Body of pancreas (tissue), 4 donors: ENCODE measurements around the gene RAB3B. TPM values are rescaled to one million over a fixed set of nuclear protein-coding genes. Genes with fewer than 3 reads are reported as not detected.
A peak's percentile ranks its signal among the peaks of the same experiment; 100 is the strongest.
"Not testable (repeated sequence)": the region's sequence is repeated elsewhere in the genome, so short reads cannot be mapped to it uniquely, and the experiment has no call there.

Experiments used
- ATAC-seq: fragments of 150-250 bp; one replicate; pipeline ENCODE4 v1.9.1; 2016
- DNase-seq, 4 donors: peaks; one replicate each; pipeline ENCODE4 v3.0.0-alpha.2; 2019
- H3K27ac ChIP-seq, 4 donors: fragments of 200-600 bp; sonication (generic); 1 replicate in 3 of 4; 2 replicates in 1 of 4; pipeline versions ENCODE4 v1.5.1 to v1.6.1; 2016 to 2019; ENCODE audit warnings: mild to moderate bottlenecking in 1 of 4, mixed read lengths in 1 of 4, moderate library complexity in 1 of 4
- H3K27me3 ChIP-seq, 2 donors: fragments of 200-600 bp; sonication (generic); one replicate each; pipeline ENCODE4 v1.6.0; 2016; ENCODE audit warnings: mild to moderate bottlenecking in 1 of 2
- H3K36me3 ChIP-seq, 2 donors: fragments of 200-600 bp; sonication (generic); replicated peaks in 1 of 2; 2 replicates each; pipeline ENCODE4 v1.5.1; 2016; ENCODE audit warnings: low read depth in 2 of 2; ENCODE audit not compliant: insufficient read depth in 1 of 2
- H3K4me1 ChIP-seq: fragments of 200-600 bp; sonication (generic); one replicate; pipeline ENCODE4 v1.6.0; 2016
- H3K4me3 ChIP-seq, 2 donors: fragments of 200-600 bp; sonication (generic); 1 replicate in 1 of 2; 2 replicates in 1 of 2; pipeline ENCODE4 v1.5.1; 2016 to 2019
- H3K9me3 ChIP-seq, 3 donors: fragments of 200-600 bp; sonication (generic); 1 replicate in 2 of 3; 2 replicates in 1 of 3; pipeline ENCODE4 v1.5.1; 2016
- POLR2A ChIP-seq, 3 donors: fragments of 450-650 bp; IDR thresholded peaks; one replicate each; pipeline ENCODE4 v1.6.1; 2016; ENCODE audit warnings: antibody characterized with exemption in 3 of 3, mild to moderate bottlenecking in 2 of 3
- WGBS, 2 donors: methylation state at CpG; one replicate each; pipeline ENCODE4 v1.1.5; 2017; 5-methylcytosine and 5-hydroxymethylcytosine counted together
- intact Hi-C: fragments of 100-400 bp; cut with DNase I; formaldehyde crosslinking; loops from one replicate; pipeline ENCODE4 v1.15.1; 2023
- total RNA-seq, 2 donors: library from RNA; depleted of rRNA; stranded (reverse); fragments of >200 nt; gene quantifications; one replicate each; pipeline ENCODE4 v1.1.0, GENCODE V29; 2016
- TF ChIP-seq, protein P1 (sequence below), 7 experiments: fragments of 450-650 bp in 4 of 7; fragments of 200-600 bp in 3 of 7; sonication (generic) in 3 of 7; IDR thresholded peaks; one replicate each; pipeline ENCODE4 v1.5.1; 2016 to 2019; ENCODE audit warnings: antibody characterized with exemption in 7 of 7

RAB3B gene
- total RNA-seq, 2 donors from 2014 or later, result 1.3 to 2.9 TPM

DNA sequence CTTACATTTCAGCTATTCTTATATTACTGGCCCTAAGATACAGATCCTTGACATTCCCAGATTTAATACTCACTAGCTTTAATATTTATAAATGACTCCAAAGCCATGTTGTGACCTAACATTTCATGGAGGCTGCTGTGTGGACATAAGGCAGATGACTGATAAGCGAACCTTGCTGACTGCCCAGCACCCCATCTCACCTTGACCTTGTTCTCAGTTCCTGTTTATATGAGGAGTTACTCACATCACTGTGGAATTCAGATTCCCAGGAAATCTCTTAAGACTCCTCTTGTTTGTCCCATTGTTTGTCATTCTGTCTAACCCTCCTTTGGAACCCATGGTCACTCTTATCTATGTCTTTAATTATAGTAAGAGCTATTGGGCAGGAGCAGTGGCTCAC is 21.9 kb downstream of the RAB3B start:
- intact Hi-C loops, result no loop called here
- Histone ChIP-seq H3K27ac (peak overlapping the region in 1 of 4 donors; percentile 12), H3K4me1 (peaks cover 16% of the 10 kb centered on the region), H3K4me3 (no peak overlapping the region), H3K36me3 (no peaks in the 10 kb centered on the region), H3K27me3 (no peaks in the 10 kb centered on the region), H3K9me3 (no peaks in the 10 kb centered on the region)
- DNase-seq (peak; percentile 34 to 60 (median 56)), ATAC-seq (peak; percentile 71)
- WGBS, 2 donors, result 46 to 47% methylated on average over 1 of the region's 1 CpG
- TF ChIP-seq, protein P1, sequence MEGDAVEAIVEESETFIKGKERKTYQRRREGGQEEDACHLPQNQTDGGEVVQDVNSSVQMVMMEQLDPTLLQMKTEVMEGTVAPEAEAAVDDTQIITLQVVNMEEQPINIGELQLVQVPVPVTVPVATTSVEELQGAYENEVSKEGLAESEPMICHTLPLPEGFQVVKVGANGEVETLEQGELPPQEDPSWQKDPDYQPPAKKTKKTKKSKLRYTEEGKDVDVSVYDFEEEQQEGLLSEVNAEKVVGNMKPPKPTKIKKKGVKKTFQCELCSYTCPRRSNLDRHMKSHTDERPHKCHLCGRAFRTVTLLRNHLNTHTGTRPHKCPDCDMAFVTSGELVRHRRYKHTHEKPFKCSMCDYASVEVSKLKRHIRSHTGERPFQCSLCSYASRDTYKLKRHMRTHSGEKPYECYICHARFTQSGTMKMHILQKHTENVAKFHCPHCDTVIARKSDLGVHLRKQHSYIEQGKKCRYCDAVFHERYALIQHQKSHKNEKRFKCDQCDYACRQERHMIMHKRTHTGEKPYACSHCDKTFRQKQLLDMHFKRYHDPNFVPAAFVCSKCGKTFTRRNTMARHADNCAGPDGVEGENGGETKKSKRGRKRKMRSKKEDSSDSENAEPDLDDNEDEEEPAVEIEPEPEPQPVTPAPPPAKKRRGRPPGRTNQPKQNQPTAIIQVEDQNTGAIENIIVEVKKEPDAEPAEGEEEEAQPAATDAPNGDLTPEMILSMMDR (IDR thresholded peaks at IDR 0.05), result no peak
- TF ChIP-seq POLR2A (IDR thresholded peaks at IDR 0.05), result no peak

DNA sequence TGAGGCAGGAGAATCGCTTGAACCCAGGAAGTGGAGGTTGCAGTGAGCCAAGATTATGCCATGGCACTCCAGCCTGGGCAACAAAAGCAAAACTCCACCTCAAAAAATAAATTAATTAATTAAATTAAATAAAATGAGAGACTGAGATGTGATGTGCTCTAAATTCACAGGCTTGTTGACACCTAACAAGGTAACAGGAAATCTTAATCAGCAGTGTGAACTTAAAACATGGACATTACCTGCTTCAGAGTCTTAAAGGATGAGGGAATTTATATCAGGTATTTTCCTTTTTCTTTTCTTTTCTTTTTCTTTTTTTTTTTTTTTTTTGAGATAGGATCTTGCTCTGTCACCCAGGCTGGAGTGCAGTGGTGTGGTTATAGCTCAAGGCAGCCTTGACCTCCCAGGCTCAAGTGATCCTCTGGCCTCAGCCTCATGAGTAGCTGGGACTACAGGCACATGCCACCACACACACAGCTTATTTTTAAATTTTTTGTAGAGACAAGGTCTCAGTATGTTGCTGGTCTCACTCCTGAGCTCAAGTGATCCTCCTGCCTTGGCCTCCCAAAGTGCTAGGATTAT is 23.2 kb downstream of the RAB3B start:
- ATAC-seq, H3K4me3 ChIP-seq, H3K27ac ChIP-seq, H3K9me3 ChIP-seq, H3K36me3 ChIP-seq, DNase-seq, H3K27me3 ChIP-seq, intact Hi-C loops: not testable (repeated sequence)
- H3K4me1 ChIP-seq, result peaks cover 16% of the 10 kb centered on the region
- 89 to 93% methylated on average over 1 of the region's 1 CpG for WGBS, 2 donors

DNA sequence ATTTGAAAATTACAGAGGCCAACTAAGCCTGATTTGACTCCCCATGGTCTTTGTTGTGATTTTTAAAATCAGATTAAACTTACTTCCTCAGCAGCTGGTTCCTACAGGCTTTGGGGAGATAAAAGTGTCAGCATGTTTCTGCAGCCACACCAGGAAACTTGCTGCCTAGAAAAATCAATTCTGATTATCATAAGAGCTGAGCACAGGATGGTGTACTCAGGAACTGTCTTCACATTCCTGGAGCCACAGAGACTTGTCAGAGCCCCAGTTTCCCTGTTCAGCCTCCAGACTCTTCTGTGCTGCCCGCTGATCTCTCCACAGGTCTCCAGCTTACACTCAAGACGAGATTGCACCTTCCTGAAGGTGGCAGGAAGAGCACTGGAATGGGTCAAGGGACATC is 23.9 kb downstream of the RAB3B start:
- no peak overlapping the region for H3K4me3 ChIP-seq
- H3K27me3 ChIP-seq, result no peaks in the 10 kb centered on the region
- no peak for ATAC-seq

DNA sequence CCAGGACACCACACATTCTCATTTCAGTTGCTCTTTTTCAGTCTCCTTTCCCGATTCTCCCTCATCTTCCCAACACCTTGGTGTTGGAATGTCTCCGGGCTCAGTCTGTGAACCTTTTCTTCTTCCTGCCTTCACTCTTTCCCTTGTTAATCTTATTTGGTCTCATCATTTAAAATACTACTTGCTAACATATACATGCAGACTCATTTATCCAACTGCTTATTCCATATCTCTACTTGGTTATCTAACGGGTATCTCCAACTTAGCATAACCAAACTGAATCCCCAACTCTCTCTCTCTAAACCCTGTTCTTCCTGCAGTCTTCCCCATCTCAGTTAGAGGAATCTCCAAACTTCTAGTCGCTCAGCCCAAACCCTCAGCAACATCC is 26.2 kb downstream of the RAB3B start:
- Histone ChIP-seq H3K4me3 (no peak overlapping the region), H3K27ac (no peak overlapping the region), H3K4me1 (peaks cover 14% of the 10 kb centered on the region), H3K9me3 (no peaks in the 10 kb centered on the region), H3K27me3 (no peaks in the 10 kb centered on the region), H3K36me3 (no peaks in the 10 kb centered on the region)
- intact Hi-C loops, result no loop called here
- DNase-seq (no peak), ATAC-seq (no peak)
- 81 to 82% methylated on average over 4 of the region's 4 CpGs for WGBS, 2 donors
- TF ChIP-seq, protein P1 (IDR thresholded peaks at IDR 0.05), result no peak
- TF ChIP-seq POLR2A (IDR thresholded peaks at IDR 0.05), result no peak

More for the DNA sequence above, 23.9 kb downstream of the RAB3B start:
- Histone ChIP-seq H3K27ac (no peak overlapping the region), H3K36me3 (no peaks in the 10 kb centered on the region), H3K9me3 (no peaks in the 10 kb centered on the region), H3K4me1 (peaks cover 16% of the 10 kb centered on the region)
- intact Hi-C loops, result no loop called here
- TF ChIP-seq POLR2A (IDR thresholded peaks at IDR 0.05), result no peak
- TF ChIP-seq, protein P1 (IDR thresholded peaks at IDR 0.05), result no peak
- DNase-seq, result no peak
- 64 to 93% methylated on average over 2 of the region's 2 CpGs for WGBS, 2 donors

DNA sequence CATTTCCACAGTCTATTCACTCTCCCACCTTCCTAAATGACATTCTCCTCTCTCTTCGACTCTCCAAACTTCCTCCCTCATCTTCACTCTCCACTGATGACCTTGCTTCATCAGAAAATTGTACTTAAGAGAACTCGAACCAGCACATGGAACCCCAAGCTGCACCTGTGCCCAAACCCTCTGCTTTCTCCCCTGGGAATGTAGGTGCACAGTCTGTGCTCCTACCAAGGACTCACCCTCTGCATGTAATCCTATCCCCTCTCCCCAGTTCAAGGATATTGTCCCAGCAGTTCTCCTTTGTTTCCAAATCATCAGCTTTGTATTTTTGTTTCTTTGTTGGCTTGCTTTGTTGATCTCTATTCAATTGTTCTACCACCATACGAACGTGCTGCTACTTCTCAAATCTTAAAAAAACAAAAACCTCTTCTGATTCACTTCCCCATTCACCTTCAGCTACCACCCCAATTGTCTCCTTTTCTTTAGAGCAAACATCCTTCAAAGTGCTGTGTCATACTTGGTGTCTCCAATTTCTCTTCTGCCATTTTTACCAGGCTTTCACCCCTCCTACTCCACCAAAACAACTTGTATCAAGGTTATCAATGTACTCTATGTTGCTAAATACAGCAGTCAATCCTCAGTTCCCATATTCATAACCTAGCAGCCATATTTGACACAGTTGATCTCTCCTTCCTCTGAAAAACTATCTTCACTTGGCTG is 26.8 kb downstream of the RAB3B start:
- DNase-seq (no peak), ATAC-seq (no peak)
- Histone ChIP-seq H3K27me3 (no peaks in the 10 kb centered on the region), H3K4me1 (peaks cover 8% of the 10 kb centered on the region), H3K36me3 (no peaks in the 10 kb centered on the region), H3K27ac (no peak overlapping the region), H3K4me3 (no peak overlapping the region), H3K9me3 (no peaks in the 10 kb centered on the region)
- WGBS, 2 donors, result 42 to 61% methylated on average over 4 of the region's 4 CpGs
- intact Hi-C loops, result no loop called here
- TF ChIP-seq POLR2A (IDR thresholded peaks at IDR 0.05), result no peak
- TF ChIP-seq, protein P1 (IDR thresholded peaks at IDR 0.05), result no peak
